ENCODE results near the gene LTA4H. TPM values are rescaled to one million over a fixed set of nuclear protein-coding genes. Genes with fewer than 3 reads are reported as not detected.

Gene LTA4H
- total RNA-seq, 2 donors from 2014 or later = 55.3 to 59.1 TPM

GRCh38 chr12:96061864-96062453 lies 26.6 kb upstream of the LTA4H start:
- ATAC-seq = peak; percentile 97
- DNase-seq = peak; percentile 61 to 88
- intact Hi-C loops (cut with DNase I, micrococcal nuclease) = loop anchor here (5.0 to 10.0 kb wide), 3 partner anchors 153 to 453 kb away; no protein-coding TSS in a partner anchor

DNA sequence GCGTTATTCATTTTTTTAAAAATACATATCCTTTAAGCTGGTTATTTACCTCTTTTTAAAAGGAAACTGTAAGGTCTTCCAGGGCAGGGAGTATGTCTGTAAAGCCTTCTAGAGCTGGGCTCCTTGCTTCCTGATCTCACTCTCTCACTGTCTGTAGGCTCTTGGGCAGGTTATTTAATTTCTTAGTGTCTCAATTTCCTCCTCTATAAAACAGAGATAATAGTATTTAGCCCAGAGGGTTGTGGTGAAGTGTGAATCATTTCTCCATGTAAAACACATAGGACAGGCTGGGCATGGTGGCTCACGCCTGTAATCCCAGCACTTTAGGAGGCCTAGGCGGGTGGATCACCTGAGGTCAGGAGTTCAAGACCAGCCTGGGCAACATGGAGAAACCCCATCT lies 25.9 kb upstream of the LTA4H start:
- intact Hi-C loops (cut with DNase I, micrococcal nuclease) = loop anchor here (5.0 to 10.0 kb wide), 3 partner anchors 153 to 453 kb away; no protein-coding TSS in a partner anchor
- peak; percentile 16 for ATAC-seq
- no peak for DNase-seq

- ATAC-seq (no peak), DNase-seq (no peak)
- intact Hi-C loops (cut with DNase I, micrococcal nuclease) = loop anchor here (5.0 to 10.0 kb wide), 3 partner anchors 155 to 455 kb away; no protein-coding TSS in a partner anchor
Measured at GRCh38 chr12:96060041-96060440, 24.7 kb upstream of the LTA4H start.

DNA sequence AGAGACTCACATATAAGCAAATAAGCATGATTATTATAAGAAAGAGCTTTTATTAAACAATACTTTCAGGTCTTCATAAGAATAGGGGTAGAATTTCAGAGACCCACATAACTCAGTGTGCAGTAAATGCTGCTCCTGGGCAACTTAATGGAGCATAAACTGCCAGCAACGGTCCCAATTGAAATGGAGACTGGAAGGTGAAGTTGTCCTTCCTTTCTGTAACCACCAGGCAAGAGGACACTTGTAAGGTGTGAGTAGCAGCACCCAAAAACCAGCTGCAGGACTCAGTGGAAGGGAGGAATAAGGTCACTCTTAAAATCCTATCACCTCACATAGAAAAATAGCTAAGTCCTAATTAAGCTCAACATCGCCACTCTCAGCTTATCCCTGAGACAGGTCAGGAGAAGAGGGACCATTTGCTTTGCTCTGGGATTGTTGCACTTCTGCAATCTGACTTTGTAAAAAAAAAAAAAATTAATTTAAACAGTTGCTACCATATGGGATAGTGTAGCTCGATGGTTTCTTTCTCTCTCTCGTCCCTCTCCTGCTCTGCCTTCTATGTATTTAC lies 22.7 kb upstream of the LTA4H start:
- no peak for ATAC-seq
- no peak for DNase-seq
- intact Hi-C loops (cut with DNase I, micrococcal nuclease) = loop anchor here in 1 of 2 donors (2.0 kb wide), 1 partner anchor 457 kb away; no protein-coding TSS in a partner anchor

GRCh38 chr12:96056646-96057455 lies 21.5 kb upstream of the LTA4H start:
- DNase-seq = no peak
- intact Hi-C loops (cut with DNase I, micrococcal nuclease) = no loop called here
- no peak for ATAC-seq

GRCh38 chr12:96054244-96054610 lies 18.8 kb upstream of the LTA4H start:
- intact Hi-C loops (cut with DNase I, micrococcal nuclease) = no loop called here
- DNase-seq (no peak), ATAC-seq (no peak)

DNA sequence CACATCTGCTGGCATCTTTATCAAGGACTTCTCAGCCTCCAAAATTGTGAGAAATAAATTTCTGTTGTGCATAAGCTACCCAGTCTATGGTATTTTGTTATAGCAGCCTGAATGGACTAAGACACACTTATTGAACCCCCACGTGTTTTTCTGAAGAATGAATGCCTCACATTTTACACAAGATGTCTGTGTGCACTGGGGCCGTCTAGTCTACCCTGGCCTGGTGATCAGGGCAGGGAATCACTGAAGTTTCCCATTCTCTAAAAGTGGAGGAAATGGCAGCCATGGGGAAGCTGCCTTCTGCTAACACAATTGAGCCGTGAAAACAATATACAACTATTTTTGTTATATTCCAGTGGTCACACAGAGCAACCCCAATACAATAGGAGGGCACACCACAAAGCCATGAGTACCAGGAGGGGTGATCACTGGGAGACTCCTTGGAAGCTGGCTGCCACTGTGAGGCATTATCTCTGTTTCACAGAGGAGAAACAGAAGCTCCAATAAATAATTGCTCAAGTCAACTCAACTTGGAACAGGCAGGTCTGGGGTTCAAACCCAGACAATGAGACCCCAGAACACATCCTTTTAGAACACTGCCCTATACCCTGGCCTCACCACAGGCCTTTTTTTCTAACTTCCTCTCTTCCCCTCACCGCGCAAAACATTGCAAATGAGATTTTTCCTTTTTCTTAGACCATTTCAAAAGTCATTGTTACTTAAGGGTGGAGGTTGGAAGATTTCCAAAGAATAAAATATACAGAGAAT lies 18.3 kb upstream of the LTA4H start:
- intact Hi-C loops (cut with DNase I, micrococcal nuclease) = no loop called here
- DNase-seq = no peak
- ATAC-seq = no peak

GRCh38 chr12:96051756-96052485 lies 16.5 kb upstream of the LTA4H start:
- DNase-seq (no peak), ATAC-seq (no peak)
- intact Hi-C loops (cut with DNase I, micrococcal nuclease) = no loop called here

DNA sequence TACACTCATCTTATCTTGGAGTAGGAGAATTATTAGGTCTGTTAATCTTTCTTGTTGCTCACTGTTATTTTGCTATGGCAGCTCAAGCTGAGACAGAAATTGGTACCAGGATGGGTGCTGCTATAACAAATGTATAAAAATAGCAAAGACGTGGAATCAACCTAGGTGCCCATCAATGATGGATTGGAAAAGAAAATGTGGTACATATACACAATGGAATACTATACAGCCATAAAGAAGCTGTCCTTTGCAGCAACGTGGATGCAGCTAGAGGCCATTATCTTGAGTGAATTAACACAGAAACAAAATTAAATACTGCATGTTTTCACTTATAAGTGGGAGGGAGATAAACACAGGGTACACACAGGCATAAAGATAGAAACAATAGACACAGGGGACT lies 14.8 kb upstream of the LTA4H start:
- intact Hi-C loops (cut with DNase I, micrococcal nuclease) = no loop called here
- no peak for ATAC-seq
- DNase-seq = no peak

- intact Hi-C loops (cut with DNase I, micrococcal nuclease) = no loop called here
- ATAC-seq (no peak), DNase-seq (no peak)
Measured at GRCh38 chr12:96049101-96049500, 13.7 kb upstream of the LTA4H start.

- ATAC-seq (no peak), DNase-seq (no peak)
- intact Hi-C loops (cut with DNase I, micrococcal nuclease) = no loop called here
Measured at GRCh38 chr12:96048393-96048969, 13.1 kb upstream of the LTA4H start.

DNA sequence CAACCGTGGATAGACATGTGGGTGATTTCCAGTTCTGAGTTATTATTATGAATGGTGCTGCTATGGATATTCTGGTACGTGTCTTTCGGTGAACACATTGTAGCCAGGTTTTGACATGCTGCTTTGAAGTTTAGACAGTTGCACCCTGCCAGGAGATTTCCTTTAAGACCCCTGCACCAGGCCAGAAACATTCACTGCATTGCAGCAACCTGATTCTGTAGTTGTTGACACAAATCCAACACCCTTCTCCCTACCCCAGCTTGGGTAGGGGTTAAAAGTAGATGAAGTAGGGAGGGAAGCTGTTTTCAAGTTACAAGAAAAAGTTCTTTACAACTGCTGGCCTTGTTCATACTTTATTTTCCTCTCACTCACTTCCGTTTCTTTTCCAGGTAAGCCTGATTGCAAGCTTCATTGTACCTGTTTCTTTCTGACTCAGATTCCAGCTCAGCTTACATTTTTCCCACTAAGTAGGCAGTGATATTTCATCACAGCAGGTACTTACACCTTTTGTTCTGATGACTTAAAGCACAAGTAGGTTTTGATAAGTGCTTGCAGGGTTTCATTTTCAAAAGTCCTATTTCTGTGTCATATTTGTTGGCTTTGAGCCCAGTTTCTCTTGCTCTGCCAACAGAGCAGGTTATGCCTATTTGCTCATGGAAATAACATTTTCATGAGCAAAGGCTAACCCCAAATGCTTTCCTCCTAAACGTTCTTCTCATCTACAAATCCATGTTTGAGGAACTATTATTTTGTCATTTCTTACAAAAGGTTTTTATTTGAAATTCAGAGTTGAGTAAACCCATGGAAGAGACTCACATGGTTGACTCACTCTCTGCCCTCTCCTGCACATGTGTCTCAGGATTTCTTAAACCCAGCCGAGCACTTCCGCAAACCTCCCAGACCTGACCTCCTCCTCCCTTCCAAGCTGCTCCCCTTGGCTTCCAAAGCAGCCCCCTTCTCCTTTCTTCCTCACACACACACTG lies 12.1 kb upstream of the LTA4H start:
- ATAC-seq (peak; percentile 71), DNase-seq (peak in 1 of 2 donors; percentile 37)
- intact Hi-C loops (cut with DNase I, micrococcal nuclease) = no loop called here

GRCh38 chr12:96046543-96047228 lies 11.3 kb upstream of the LTA4H start:
- ATAC-seq (peak; percentile 38), DNase-seq (no peak)
- intact Hi-C loops (cut with DNase I, micrococcal nuclease) = no loop called here

- DNase-seq = no peak
- ATAC-seq = no peak
- intact Hi-C loops (cut with DNase I, micrococcal nuclease) = no loop called here
Measured at GRCh38 chr12:96045566-96045965, 10.2 kb upstream of the LTA4H start.

DNA sequence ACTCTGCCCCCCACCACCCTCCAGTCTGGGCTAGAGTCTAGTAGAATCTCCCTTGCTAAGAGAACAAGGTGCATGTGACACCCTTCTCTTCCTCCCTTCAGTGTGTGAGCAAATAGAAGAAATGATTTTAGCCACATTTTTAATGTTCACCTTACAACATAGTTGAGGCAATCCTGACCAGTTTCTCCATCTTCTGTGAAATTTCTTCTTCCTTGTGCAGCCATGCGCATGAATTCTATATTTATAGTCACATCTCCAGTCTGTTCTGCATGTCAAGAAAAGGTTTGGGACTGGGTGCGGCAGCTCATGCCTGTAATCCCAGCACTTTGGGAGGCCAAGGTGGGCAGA lies 9.5 kb upstream of the LTA4H start:
- intact Hi-C loops (cut with DNase I, micrococcal nuclease) = no loop called here
- ATAC-seq (no peak), DNase-seq (no peak)

DNA sequence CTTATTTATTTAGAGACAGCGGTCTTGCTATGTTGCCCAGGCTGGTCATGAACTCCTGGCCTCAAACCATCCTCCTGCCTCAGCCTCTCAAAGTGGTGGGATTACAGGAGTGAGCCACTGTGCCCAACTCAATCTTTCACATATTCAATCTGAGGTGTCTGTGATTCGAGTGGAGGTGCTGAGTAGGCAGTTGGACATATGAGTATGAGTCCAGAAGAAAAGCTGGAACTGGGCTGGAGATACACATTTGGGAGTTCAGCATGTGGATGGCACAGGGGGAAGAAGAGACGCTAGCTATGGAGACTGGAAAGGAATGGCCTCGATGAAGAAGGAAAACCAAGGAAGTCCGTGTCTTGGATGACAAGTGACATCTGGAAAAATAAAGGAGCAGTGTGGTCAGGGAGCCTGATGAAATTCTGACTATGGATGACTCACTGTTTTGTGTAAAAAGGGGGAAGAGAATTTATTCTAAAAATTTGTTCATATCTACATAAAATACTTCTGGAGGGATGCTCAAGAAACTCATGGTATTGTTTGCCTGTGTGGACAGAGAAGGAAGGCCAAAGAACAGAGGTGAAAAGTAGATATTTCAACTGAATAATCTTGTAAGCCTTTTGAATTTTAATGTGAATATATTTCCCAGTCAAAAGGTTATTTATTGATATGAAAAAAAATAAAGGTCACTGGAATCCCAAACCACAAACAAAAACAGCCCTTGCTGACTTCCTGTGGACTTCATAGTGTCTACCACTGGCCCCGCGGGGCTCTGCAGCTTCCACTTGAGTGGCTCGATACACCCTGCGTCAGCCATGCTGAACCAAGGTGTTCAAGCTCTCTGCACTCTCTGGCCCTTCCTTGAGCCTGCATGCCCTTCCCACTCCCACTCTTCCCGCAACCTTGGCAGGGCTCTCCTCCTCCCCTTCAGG lies 8.9 kb upstream of the LTA4H start:
- ATAC-seq = no peak
- DNase-seq = no peak
- intact Hi-C loops (cut with DNase I, micrococcal nuclease) = no loop called here

Measured in left colon (tissue), 2 donors.